Neural cell (in vitro differentiated cells): Measurements from ENCODE around the gene FAM151B.

ENCODE experiments used
- EP300 ChIP-seq: fragments of 450-650 bp; conservative IDR thresholded peaks from 2 replicates; pipeline ENCODE4 v1.6.1; 2014; ENCODE audit warnings: antibody characterized with exemption, mild to moderate bottlenecking, moderate library complexity; ENCODE audit not compliant: poor library complexity, severe bottlenecking
- EZH2 ChIP-seq: fragments of 200-600, 300-800 bp; shearing (Covaris generic), sonication (generic); IDR thresholded peaks from 2 replicates; pipeline ENCODE4 v1.6.1; 2014; ENCODE audit warnings: antibody characterized with exemption, low read length, borderline replicate concordance, mild to moderate bottlenecking; ENCODE audit not compliant: insufficient read depth, poor library complexity, severe bottlenecking
- RAD21 ChIP-seq: fragments of 450-650 bp; conservative IDR thresholded peaks from 2 replicates; pipeline ENCODE4 v1.6.1; 2014; ENCODE audit warnings: antibody characterized with exemption, mild to moderate bottlenecking, moderate library complexity
- SMC3 ChIP-seq: fragments of 450-650 bp; conservative IDR thresholded peaks from 2 replicates; pipeline ENCODE4 v1.6.1; 2014; ENCODE audit warnings: antibody characterized with exemption, mild to moderate bottlenecking, moderate library complexity; ENCODE audit not compliant: poor library complexity
- TAF1 ChIP-seq: IDR thresholded peaks from 2 replicates; pipeline ENCODE4 v1.6.1; 2012; ENCODE audit warnings: low read depth
- TF ChIP-seq, protein P1 (sequence below): fragments of 450-650 bp; IDR thresholded peaks from 2 replicates; pipeline ENCODE4 v1.5.1; 2014; ENCODE audit warnings: antibody characterized with exemption, mild to moderate bottlenecking, moderate library complexity; ENCODE audit not compliant: poor library complexity, severe bottlenecking
- TF ChIP-seq, protein P2 (sequence below): IDR thresholded peaks from 2 replicates; pipeline ENCODE4 v1.6.1; 2012; ENCODE audit warnings: borderline replicate concordance

DNA sequence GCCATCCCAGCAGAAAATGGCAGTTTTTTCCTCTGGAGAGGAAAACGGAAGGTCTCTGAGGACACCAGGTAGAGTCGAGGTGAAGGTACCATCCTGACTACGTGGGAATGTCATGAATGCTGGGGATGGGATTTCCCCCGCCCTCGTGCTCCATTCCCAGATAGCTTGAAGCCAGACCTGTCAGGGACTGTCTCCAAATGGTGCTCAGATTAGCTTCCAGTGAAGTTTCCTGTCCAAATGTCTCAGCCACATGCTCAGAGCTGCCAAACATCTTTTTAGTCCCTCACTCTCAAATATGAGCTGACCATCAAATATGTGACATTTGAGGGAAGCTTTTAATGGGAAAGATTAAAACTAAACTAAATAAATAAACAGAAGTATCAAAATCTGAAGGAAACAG, 89.8 kb downstream of the FAM151B start:
- TF ChIP-seq EZH2 (no peak), EP300 (no peak), SMC3 (no peak), RAD21 (no peak), TAF1 (no peak)
- TF ChIP-seq, protein P1, sequence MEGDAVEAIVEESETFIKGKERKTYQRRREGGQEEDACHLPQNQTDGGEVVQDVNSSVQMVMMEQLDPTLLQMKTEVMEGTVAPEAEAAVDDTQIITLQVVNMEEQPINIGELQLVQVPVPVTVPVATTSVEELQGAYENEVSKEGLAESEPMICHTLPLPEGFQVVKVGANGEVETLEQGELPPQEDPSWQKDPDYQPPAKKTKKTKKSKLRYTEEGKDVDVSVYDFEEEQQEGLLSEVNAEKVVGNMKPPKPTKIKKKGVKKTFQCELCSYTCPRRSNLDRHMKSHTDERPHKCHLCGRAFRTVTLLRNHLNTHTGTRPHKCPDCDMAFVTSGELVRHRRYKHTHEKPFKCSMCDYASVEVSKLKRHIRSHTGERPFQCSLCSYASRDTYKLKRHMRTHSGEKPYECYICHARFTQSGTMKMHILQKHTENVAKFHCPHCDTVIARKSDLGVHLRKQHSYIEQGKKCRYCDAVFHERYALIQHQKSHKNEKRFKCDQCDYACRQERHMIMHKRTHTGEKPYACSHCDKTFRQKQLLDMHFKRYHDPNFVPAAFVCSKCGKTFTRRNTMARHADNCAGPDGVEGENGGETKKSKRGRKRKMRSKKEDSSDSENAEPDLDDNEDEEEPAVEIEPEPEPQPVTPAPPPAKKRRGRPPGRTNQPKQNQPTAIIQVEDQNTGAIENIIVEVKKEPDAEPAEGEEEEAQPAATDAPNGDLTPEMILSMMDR, result no peak
- TF ChIP-seq, protein P2, sequence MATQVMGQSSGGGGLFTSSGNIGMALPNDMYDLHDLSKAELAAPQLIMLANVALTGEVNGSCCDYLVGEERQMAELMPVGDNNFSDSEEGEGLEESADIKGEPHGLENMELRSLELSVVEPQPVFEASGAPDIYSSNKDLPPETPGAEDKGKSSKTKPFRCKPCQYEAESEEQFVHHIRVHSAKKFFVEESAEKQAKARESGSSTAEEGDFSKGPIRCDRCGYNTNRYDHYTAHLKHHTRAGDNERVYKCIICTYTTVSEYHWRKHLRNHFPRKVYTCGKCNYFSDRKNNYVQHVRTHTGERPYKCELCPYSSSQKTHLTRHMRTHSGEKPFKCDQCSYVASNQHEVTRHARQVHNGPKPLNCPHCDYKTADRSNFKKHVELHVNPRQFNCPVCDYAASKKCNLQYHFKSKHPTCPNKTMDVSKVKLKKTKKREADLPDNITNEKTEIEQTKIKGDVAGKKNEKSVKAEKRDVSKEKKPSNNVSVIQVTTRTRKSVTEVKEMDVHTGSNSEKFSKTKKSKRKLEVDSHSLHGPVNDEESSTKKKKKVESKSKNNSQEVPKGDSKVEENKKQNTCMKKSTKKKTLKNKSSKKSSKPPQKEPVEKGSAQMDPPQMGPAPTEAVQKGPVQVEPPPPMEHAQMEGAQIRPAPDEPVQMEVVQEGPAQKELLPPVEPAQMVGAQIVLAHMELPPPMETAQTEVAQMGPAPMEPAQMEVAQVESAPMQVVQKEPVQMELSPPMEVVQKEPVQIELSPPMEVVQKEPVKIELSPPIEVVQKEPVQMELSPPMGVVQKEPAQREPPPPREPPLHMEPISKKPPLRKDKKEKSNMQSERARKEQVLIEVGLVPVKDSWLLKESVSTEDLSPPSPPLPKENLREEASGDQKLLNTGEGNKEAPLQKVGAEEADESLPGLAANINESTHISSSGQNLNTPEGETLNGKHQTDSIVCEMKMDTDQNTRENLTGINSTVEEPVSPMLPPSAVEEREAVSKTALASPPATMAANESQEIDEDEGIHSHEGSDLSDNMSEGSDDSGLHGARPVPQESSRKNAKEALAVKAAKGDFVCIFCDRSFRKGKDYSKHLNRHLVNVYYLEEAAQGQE, result no peak
